ENCODE results near the gene DRD3. TPM values are rescaled to one million over a fixed set of nuclear protein-coding genes. Genes with fewer than 3 reads are reported as not detected.

The DRD3 gene
- total and polyA plus RNA-seq, 2 of the 8 experiments (the other 6 are each of a cell fraction or from before 2014, with no cell fraction given): 0.32 to 1.3 TPM

- TF ChIP-seq CHD7 (IDR thresholded peaks at IDR 0.05; ENCODE audit: insufficient replicate concordance, low read length) (no peak), NRF1 (IDR thresholded peaks at IDR 0.05; ENCODE audit: low read depth, low read length) (no peak), GABPA (IDR thresholded peaks at IDR 0.05; ENCODE audit: borderline replicate concordance, insufficient read depth, low read length) (no peak), SUZ12 (IDR thresholded peaks at IDR 0.05; ENCODE audit: low read length) (no peak)
Observed at GRCh38 chr3:114223143-114223542, 44.3 kb upstream of the DRD3 start (continued).
